GM20000 (cell line): Measurements from ENCODE around the gene DAGLB.

ENCODE experiments used
- DNase-seq: peaks from one replicate; pipeline ENCODE4 v3.0.0; 2012; ENCODE audit warnings: low spot score
- CTCF ChIP-seq: IDR thresholded peaks from 2 replicates; pipeline ENCODE4 v1.5.1; 2012; ENCODE audit warnings: mild to moderate bottlenecking, control low read depth; ENCODE audit errors: extremely low read depth, missing control alignments

Gene DAGLB

DNA sequence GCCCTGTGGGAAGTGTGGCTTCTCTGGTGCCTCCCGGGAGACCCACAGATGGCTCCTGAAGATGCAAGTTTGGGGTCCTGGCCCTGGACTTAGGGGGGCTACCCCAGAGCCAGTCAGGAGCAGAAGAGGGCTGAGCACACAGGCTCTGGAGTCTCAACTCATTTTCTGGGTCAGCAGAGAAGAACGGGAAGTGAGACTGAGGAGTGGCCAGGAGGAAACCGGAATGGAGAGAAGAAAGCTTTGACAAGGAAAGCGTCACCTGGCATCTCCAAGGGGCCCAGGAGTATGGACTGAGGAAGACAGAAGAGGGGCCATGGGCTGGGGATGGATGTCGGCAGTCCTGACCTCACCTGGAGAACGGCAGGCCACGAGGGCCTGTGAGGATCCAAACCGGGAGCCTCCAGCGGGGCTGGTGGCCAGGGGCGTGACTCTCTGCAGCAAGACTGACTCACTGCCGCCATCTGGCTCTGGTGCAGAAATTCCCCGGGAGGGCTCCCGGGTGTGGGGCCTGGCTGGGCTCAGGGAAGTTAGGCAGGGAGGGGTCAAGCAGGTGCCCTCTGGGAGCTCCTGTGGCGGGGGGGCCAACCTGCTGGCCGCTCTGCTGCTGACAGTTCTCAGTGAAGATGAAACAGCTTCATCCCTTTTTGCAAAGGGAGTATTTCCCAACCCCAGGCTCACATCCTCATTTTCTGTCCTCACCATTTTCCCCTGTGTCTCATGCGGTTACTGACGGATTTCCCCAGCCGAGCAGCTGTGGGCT, 23.6 kb downstream of the DAGLB start:
- TF ChIP-seq CTCF = no peak
- no peak for DNase-seq

DNA sequence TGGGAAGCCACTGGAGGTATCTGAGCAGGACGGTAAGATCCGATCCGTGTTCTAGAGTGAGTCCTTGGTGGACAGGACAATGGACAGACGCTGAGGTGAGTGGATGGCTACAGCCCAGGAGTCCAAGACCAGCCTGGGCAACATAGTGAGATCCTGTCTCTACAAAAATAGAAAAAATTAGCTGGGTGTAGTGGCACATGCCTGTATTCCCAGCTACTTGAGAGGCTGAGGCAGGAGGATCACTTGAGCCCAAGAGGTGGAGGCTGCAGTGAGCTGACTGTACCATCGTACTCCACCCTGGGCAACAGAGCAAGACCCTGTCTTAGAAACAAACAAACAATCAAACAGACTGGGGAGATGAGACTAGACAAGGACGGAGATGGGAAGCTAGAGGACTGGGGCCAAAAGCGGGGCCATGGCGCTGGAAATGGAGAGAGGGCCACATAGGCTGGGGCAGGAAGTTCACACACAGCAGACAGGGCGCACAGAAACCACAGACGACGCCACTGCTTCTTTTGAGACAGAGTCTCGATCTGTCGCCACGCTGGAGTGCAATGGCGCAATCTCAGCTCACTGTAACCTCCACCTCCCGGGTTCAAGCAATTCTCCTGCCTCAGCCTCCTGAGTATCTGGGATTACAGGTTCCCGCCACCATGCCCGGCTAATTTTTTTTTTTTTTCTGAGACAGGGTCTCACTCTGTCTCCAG, 24.7 kb downstream of the DAGLB start:
- DNase-seq = no peak
- TF ChIP-seq CTCF = no peak

DNA sequence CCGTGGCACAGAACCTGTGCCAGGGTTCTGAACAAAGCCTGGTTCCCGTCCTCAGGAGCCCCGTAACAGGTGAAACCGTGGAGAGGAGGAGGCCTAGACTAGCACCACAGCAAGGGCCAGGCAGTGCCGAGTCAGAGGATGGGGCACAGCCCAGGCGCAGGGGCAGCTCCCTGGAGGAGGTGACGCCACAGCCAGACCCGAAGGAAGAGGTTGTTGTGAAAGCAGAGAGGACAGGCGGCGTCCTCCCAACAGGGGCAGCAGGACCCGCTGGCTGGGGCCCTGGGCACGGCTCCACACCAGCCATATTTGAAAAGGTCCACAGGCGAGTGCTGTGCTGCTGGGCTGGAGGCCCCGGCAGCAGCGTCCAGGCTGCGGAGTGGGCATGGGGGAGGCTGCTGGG, 25.7 kb downstream of the DAGLB start:
- DNase-seq = no peak
- TF ChIP-seq CTCF = no peak

GRCh38 chr7:6420680-6421079, 27.1 kb downstream of the DAGLB start:
- no peak for TF ChIP-seq CTCF
- DNase-seq = no peak

DNA sequence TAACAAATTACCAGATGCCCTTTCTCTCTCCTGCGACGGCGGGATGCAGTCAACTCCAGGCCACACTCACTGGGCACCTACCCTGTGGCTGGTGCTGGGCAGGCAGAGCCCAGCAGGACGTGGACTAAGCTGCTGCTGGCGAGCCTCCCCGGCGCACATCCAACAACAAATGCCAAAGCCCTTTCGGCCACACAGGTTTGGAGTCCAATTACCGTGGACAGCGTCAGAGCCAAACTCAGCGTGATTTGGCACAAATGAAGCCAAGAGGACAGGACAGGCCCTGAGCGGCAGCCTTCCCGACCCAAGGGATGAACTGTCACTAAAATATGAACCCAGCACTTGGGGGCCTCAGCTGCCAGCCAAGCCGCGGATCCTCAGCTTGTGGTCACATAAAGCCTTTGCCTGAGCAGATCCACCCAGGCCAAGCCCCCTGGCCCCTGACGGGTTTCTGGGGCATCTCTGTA, 28.4 kb downstream of the DAGLB start:
- no peak for DNase-seq
- TF ChIP-seq CTCF = no peak

GRCh38 chr7:6417408-6417807, 30.3 kb downstream of the DAGLB start:
- no peak for DNase-seq
- TF ChIP-seq CTCF = no peak

- DNase-seq = no peak
These were observed 31.1 kb downstream of the DAGLB start for GRCh38 chr7:6416516-6417145.

More at GRCh38 chr7:6416516-6417145, 31.1 kb downstream of the DAGLB start:
- TF ChIP-seq CTCF = no peak
